Fibroblast of villous mesenchyme (primary cell): ENCODE results near the gene CYBRD1. TPM values are rescaled to one million over a fixed set of nuclear protein-coding genes. Genes with fewer than 3 reads are reported as not detected.

Source experiments
- DNase-seq: peaks from one replicate; pipeline ENCODE4 v3.0.0-alpha.2; 2010; ENCODE audit warnings: low read depth
- H3K4me3 ChIP-seq: 2 replicates; pipeline ENCODE4 v1.5.1; 2011; ENCODE audit warnings: low read depth, mild to moderate bottlenecking, low read length
- small RNA-seq: library from RNA; depleted of rRNA; stranded (forward); fragments of <200 nt; gene quantifications from one replicate; pipeline ENCODE3, GENCODE V24; 2012
- total RNA-seq: library from RNA; depleted of rRNA; stranded (reverse); fragments of >200 nt; gene quantifications from 2 replicates; pipeline ENCODE4 v1.2.3, GENCODE V29; 2012
- TF ChIP-seq, protein P1 (sequence below): IDR thresholded peaks from 2 replicates; pipeline ENCODE4 v1.5.1; 2012; ENCODE audit warnings: low read depth, mild to moderate bottlenecking, low read length; ENCODE audit not compliant: insufficient read depth

The CYBRD1 gene
- total RNA-seq, 1 donor = 189 TPM

DNA sequence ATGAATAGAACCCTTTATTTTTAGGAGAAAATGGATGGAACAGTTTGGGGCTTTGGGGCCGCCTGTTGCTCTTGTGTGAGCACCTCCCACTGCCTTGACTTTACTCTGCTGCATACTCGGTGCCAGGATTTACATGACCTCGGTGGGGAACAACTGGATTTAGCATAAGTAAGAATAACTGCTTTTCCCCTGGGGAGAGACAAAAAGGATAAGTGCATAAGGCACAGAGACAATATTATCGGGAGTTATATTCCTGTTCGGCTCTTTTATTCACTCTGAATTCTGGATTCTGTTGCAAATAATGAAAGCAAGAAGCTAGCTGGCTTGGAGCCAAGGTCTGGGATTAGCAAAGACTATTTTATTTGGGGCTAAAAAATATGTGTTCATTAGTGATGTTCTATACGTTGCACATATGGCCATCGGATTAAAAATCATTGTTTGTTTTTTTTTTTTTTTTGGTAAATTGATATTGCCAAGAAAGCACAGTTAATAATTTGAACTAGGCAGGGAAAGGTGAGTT is 69.8 kb downstream of the CYBRD1 start:
- H3K4me3 ChIP-seq = no peak overlapping the region
- DNase-seq = no peak
- TF ChIP-seq, protein P1, sequence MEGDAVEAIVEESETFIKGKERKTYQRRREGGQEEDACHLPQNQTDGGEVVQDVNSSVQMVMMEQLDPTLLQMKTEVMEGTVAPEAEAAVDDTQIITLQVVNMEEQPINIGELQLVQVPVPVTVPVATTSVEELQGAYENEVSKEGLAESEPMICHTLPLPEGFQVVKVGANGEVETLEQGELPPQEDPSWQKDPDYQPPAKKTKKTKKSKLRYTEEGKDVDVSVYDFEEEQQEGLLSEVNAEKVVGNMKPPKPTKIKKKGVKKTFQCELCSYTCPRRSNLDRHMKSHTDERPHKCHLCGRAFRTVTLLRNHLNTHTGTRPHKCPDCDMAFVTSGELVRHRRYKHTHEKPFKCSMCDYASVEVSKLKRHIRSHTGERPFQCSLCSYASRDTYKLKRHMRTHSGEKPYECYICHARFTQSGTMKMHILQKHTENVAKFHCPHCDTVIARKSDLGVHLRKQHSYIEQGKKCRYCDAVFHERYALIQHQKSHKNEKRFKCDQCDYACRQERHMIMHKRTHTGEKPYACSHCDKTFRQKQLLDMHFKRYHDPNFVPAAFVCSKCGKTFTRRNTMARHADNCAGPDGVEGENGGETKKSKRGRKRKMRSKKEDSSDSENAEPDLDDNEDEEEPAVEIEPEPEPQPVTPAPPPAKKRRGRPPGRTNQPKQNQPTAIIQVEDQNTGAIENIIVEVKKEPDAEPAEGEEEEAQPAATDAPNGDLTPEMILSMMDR = no peak

DNA sequence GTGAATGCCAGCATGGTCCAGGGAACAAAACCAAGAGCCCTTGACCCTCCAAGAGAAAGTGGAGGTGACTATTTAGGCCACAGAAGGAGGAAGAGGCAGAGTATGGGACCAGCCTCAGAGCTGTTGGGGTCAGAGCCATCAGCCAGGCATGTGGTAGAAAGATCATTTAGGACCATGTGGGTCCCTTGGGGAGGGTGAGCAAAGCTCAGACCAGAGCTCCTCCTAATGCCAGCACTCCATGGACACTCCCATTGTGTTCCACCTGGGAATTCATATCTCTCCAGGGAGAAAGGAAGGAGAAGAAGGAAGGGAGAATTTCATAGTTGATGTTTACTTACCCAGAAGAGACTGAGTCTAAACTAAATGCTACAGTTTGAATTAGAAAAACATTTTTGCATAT is 73.2 kb downstream of the CYBRD1 start:
- TF ChIP-seq, protein P1 = no peak
- no peak overlapping the region for H3K4me3 ChIP-seq
- no peak for DNase-seq

DNA sequence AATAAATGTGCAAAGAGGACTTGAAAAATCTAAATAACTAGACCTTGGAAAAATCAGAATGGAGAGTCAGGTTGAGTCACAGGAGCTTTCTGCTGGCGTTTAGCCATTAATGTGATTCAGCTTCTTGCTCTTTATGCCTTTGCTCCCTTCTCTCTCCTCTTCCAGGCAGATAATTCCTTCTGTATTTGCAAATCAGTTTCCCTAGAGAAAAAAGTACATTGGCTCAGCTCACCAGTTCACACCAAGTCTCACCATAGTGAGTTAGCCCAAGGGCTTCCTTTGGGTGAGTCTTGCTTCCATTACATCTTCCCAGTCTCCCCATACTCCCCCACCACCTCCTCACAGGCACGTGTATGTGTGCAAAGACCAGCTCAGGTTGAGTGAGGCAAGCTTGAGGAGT is 73.6 kb downstream of the CYBRD1 start:
- peak; percentile 67 for DNase-seq
- H3K4me3 ChIP-seq = no peak overlapping the region
- TF ChIP-seq, protein P1 = no peak

DNA sequence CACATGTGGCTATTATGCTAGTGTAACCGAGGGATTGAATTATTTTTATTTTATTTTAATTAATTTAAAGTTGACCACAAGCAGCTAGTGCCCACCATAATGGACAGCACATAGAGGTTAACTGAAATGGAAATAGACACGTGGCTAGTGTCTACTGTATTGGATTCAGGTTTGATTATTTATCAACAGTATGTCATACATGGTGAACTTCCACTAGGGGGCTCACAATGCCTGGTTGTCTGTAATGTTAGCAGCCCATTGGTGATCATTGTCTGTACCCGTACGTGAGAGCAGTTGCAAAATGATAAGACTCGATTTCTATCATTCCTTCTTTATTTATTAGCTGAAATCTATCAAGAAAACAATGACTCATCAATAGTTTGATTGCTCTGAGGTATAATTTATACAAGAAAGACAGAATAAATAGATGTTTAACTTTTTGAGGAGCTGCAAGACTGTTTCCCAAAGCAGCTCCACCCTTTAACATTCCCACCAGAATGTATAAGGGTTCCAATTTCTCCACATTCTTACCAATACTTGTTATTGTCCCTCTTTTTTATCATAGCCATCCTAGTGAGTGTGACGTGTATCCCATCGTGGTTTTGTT is 76.5 kb downstream of the CYBRD1 start:
- DNase-seq = peak; percentile 75
- no peak overlapping the region for H3K4me3 ChIP-seq
- TF ChIP-seq, protein P1 = peak; percentile 82

DNA sequence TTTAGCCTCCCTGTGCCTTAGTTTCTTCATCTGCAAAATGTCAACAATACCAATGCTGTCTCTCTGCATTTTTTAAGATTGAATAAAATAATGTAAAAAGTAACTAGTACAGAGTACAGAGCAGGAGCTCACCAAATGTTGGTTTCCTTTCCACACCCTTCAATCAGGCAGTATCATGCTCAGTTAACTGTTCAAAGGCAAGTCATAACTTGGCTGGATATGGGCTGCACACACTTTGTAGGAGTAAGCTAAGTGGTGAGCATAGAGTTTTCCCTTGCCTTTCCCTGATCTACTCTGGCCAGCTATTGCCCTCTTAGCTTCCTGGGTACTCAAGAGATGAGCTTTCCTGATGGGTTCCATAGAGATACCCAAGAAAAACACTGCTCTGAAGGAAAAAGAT is 77.9 kb downstream of the CYBRD1 start:
- DNase-seq = no peak
- TF ChIP-seq, protein P1 = no peak
- H3K4me3 ChIP-seq = no peak overlapping the region

DNA sequence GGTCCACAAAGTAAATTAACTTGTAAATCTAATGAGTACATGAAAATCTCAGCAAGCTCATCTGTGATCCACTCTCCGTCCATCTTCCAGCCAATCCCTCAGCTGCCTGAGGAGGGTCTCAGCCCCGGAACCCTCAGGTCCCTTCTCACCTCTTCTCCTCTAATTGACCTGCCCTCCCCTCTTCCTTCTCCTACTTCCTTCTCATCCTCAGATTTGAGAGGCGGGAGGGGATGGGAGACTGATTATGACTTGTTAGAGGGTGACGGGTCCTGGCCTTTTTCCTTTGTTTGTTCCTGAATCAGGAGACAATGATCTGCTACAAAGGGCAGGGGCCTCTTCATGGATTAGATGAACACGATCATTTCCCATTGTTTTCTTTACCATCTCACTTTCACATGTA is 80.1 kb downstream of the CYBRD1 start:
- no peak overlapping the region for H3K4me3 ChIP-seq
- DNase-seq = no peak
- TF ChIP-seq, protein P1 = no peak

Small RNA genes within 50 kb of the gene (small RNA-seq; reads per million reads assigned to genes)
- gene AC007969.2 (not detected), gene RPL21P38 (not detected)

Other genes with a start within 250 kb of the CYBRD1 start
- gene METTL8, start 88.5 kb upstream of the CYBRD1 start, total RNA-seq = 14.2 and 29.8 TPM in 2 replicates
- gene DCAF17, start 88.2 kb upstream of the CYBRD1 start, total RNA-seq = 24.2 and 29.4 TPM in 2 replicates
- gene DYNC1I2, start 165.0 kb downstream of the CYBRD1 start, total RNA-seq = 101 and 135 TPM in 2 replicates